ENCODE results near the gene ARHGAP24.

The ARHGAP24 gene

DNA sequence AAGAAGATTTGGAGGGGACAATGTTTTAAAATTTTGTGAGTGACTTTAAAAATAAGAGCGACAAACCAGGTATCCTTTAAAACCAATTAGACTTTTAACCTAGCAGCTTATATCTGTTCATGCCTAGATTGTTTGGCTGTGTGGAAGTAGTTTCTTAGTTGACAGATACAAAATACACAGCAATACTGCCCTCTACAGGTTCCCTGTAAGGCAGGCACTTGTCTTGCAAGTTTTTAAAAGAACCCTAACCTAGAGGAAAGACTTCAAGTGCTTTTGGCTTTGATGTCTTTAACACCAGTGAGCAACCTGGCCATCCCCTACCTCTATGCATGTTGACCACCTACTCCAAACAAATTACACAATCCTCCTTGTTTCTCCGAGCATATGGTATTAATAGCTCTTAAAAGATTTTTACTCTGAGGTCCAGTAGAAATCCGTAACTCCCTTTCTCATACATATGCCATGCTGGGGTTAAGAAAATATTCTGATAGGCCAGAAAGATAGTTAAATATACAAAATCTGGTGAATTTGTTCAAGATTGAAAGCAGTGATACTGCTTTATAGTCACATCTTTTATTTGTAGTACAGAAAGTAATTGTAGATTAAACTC lies 273.0 kb downstream of the ARHGAP24 start:
- no peak for DNase-seq

DNA sequence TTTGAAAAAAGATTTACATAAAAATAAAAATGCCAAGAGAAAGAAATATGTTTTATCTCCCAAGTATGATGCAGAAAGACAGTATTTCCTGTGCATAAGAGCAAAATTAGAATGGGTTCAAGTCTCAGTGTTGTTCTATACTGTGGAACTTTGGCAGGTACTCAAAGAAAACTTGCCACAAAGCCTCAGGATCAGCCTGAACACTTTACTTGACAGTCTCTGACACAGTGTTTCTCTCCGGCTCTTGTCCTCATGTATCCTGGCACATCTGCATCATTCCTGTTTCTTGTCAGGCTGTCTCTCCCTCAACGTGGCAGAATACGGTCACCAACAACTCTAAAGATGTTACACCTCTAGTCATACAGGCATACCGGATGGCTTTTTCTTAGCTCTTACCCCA lies 273.7 kb downstream of the ARHGAP24 start:
- DNase-seq: no peak

DNA sequence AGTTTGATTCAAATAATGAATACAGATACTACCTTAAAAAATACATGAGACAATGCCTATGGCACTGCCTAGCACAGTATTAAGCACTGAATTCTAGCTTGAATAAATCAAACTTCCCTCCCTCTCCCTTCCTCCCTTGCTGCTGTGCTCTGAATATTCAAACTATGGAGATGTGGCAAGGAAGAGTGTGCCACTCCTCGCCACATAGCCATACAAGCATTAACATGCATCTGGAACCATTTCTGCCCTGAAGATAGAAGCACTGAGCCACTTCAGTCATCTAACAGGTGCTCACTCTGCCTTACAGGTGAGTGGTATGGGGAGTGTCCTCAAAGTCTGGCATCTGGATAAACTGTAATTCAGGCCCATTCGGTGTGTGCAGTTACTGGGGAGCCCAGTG lies 276.9 kb downstream of the ARHGAP24 start:
- DNase-seq: no peak

DNA sequence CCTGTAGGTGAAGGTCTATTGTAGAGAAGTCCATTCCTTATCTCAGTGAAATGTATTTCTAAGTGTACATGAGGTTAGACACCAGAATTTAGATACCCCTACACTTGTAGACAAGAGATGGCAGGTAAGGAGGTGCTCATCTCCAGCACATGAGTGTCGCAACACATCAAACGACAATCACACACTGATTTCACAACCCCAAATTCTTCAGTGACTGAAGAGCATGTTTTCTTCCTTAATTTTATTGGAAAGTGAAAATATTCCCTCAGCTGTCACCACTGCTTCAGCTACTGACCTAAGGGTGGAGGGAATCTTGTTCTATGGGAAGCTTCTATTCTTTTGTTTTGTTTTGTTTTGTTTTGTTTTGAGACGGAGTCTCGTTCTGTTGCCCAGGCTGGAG lies 280.3 kb downstream of the ARHGAP24 start:
- no peak for DNase-seq

DNA sequence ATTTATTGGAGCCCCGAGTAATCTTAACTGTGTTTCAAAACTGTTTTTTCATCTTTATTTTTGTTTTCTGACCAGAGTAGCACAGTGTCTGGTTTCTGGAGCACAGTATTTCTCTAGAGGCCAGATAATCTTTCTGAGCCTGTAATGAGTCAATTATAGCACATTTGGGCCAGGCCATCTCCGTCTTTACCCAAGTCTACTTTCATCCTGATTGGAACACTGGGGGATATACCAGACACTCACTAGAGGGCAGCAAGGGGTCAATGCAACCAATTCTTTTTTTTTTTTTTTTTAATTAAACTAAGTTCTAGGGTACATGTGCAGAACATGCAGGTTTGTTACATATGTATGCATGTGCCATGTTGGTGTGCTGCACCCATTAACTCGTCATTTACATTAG lies 282.0 kb downstream of the ARHGAP24 start:
- no peak for DNase-seq

DNA sequence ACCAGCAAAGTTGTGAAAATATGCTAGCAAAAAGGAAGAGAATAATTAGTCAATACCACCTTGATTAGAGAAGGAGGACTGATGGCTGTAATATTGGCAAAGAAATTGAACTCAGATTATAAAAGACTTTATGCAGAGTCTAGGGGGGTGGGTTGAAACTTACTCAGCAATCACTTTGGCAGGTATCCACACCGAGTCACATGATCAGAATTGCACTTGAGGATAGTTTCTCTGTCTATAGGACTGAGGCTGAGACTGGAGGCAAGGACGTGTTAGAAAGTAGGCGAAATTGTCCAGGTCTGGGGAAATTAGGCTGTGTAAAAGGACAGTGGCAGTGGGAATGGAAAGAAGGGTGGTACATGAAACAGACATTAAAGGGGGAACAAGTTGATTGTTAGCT lies 284.4 kb downstream of the ARHGAP24 start:
- DNase-seq: no peak

DNA sequence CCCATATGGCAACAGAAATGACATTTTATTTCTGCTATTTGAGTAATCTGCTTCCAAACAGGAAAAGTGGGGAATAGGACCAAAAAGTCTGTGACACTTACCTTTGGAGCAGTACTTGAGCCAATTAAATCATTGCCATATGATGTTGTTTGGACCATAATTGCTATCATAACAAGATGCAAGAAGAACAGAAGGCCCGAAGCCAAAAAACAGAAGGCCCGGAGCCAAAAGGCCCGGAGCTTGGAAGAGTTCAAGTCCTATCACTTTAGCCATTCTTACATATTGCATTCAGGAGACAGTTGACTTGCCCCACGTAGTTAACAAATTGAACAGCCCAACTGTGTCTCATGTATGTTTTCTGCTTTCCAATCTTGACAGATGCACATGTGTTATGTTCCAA lies 285.6 kb downstream of the ARHGAP24 start:
- DNase-seq: no peak

DNA sequence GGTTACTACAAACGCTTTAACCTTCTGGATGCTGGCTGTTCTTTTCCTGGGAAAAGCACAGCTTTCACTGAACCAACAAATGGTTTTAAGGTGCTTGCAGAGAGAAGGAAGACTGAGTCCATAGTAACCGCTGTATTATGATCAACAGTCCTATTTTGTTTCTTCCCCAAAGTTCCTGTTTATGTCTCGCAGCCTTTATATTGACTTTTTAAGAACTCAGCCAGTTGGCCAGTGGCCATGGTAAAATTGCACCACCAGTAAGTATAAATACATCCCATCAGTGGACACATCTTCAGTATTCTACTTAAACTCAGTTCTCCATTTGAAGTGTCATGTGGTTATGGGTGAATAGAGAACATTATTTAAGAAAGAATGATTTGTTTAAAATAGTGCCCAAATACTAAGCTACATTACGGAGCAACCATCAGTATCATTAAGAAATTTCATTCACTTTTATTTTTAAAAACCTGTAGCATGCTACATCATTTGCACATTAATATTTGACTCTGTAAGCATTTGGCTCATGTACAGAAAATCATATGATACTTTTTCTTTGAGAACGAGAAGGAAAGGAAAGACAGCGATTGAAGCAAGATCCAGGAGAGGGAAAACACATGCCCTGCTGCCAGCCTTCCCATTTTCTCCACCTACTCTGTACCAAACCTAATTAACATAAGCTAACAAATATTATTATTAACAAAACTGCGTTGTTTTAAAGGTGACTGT lies 287.0 kb downstream of the ARHGAP24 start:
- DNase-seq: no peak

DNA sequence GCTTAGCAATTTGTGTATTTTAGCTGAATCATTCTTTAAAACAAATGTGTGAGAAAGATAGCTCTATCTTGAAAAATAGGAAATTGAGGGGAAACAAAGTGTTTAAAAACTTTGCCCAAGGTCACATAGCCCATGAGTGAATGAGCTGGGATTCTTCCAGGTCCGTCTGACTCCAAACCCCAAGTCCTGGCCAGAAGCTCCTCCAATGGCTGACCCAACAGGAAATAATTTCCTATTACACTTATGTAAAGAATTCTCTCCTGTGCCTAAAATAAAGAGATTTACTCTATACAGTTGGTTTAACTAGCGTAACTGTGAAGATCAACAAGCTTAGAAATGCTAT lies 287.6 kb downstream of the ARHGAP24 start:
- no peak for DNase-seq

DNA sequence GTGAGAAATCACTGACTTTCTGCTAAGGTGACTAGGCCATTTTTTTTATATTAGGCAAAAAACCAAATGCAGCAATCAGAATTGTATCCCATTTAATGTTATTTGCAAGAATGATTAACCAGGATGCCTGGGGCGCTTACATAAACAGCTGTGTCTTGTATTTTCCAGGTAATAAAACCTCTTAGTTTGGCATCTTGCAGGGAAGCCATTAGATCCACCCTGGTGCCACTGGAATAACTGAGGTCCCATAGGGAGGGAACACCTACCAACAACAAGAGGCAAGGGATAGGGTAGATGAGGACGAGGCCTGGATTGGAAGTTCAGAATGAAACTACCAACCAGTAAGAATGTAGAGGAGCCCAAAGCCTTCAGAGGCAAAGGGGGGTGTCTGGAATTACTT lies 288.3 kb downstream of the ARHGAP24 start:
- DNase-seq: no peak

DNA sequence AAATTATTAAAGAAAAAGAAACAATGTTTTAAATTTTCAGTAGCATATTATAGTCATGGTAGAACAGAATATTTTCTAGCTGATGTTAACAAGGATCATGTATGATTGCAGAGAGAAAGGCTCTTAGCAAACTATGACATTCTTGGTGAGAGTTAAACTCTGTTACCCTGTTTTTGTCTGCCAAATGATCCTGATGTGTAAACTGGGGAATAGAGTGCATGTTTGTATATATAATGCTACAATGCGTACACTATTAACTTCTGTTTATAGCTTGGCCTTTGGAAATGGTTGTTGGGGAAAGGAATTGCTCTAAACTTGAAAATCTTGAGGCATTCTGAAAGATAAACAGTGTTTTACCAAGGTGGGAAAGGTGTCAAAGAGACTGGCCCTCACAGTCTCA lies 292.7 kb downstream of the ARHGAP24 start:
- DNase-seq: no peak

DNA sequence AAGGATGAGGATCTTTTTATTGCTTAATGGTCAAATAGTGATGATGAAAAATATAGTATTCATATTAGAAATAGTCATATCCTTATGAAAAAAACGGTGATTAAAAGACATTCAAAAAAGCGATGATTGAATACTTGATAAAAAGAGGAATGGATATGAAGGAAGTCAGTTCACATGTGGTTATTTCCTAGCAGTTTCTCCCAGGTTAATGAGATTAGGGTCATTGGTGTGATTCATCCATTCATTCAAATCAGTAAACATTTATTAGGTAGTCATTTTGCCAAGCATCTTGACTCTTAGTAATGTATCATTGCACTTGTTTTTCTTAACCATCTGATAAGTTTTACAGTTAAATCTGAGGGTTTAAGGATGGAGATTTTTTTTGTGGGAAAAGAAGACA lies 294.1 kb downstream of the ARHGAP24 start:
- no peak for DNase-seq

DNA sequence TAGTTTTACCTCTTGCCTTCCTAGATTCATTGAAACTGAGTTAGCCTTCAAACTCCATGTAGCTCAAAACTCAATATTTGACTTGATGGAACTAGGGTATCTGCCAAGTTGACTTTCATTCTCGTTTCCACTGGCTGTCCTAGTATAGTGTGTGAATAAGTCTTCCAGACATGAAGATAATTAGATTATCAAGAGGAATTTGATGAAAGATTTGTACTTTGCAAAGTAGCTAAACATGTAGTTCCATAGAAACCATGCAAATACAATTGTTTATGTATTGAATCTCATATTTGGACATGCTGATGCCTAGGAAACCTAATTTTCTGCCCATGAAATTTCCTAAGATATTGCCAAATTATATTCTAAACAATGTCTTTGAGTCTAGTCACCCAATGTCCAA lies 297.5 kb downstream of the ARHGAP24 start:
- no peak for DNase-seq

DNA sequence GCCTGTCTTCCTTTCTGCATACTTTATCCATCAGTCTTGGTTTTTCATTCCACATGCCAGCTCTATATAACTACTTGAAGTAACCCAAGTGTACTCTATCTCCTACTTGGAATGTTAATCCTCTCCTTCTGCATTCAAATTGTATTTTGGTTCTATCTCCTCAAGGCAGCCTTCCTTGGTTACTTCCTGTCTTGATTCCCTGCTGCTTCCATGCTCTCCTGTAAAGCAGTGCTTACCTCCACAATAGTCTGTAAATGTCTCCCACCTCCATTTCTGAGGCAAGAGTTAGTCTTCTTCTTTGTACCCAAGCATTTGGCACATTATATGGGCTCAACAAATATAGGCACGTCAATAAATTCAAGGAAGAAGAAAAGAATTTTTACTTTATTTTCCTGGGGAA lies 298.4 kb downstream of the ARHGAP24 start:
- DNase-seq: no peak

DNA sequence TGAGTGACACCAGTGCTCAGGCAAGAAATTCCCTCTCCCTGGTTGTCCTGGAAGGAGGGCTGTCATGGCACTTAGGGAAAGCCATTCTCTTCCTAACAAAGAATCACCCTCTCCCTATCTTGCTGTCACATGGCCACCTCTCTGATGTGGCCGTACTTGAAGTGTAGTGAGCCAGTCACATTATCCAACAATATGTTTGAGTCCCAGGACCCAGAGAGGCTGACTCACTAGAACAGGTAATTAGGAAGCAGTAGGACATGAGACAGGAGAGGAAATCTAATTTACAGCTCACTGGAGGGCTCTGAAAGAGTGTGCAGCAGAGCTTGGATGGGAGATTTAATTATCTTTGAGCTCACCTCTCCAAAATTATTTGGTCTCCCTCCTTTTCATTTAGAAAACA lies 299.1 kb downstream of the ARHGAP24 start:
- no peak for DNase-seq

DNA sequence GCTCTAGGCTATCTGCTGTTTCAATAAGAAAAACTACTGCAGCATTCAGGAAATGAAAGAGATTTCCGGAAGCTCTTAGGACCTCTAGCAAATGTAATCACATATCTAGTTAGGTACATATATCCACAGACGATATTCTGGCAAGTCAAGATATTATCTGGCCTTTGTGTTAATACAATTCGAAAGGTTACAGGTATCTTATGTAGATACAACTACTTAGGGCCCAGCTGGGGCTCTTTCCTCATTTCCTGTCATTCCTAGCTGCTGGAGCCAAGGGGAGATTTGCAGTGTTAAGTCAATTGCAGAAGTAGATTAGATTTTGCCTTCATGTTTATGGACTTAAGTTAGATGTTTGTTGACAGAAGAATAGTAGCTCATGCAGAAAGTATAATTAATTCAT lies 299.5 kb downstream of the ARHGAP24 start:
- DNase-seq: no peak

DNA sequence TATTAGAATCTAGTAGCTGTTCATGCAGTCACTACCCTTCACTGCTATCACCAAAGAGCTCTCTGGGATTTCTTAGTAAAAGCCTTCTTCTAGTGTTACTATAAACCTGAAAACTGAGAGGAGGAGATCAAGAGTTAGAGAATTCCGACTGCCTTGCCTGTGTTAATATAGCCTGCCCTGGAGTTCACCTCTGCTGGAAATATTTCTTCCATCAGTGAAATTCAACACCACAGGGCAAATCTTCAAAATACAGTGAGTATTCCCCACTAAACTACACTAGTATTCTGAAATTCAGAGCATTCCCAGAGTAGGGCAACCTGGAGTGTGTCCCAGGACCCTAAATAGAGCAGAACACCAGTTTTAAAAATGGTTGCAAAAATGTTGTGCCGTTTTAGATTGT lies 301.1 kb downstream of the ARHGAP24 start:
- no peak for DNase-seq

DNA sequence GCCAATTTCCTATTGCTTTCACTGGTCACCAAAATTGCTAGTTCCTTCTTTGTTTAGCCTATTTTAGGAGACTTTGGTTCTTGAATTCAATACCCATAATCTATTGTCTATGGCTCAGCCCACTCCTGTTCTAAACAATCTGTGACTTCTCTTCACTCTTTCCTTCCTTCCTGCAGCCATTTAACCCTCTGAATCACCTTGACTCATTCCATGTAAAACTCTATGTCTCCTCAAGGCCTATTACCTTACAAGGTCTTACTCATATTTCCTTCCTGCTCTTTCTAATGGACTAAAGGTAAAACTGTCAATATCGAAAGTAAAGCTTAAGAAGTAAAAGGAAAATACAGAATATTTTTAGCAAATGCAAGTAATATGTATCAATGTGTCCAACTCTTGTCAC lies 301.6 kb downstream of the ARHGAP24 start:
- no peak for DNase-seq

DNA sequence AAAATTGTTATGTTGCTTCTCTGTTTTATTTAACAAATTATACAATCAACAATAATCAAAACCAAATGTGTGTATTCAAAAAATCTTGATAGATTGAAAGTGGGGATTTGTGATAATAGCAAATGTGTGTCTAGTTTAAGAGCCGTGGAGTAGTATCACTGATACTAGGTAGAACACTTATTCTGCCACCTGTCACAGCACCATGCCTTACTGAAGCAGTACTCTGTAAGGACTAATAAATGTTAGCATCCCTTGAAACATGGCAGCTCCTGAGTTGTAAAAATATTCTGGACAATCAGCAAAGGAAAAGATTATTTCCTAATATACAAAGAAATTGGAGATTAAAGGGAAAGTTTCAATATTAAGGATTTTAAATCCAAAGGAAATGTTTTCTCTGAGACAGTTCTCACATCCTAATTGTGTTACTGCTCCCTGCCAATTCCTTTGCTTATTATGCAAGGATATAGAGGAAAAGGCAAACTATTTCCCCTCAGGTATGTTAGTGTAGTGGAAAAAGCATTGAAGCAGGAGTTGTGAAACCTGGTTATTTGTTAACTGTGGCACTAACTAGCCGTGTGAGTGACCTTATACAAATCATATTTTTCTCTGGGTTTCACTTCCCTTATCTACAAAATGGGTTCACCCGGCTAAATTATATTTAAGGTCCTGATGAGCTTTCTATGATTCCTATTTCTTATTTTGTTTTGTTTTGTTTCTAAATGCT lies 303.1 kb downstream of the ARHGAP24 start:
- no peak for DNase-seq

DNA sequence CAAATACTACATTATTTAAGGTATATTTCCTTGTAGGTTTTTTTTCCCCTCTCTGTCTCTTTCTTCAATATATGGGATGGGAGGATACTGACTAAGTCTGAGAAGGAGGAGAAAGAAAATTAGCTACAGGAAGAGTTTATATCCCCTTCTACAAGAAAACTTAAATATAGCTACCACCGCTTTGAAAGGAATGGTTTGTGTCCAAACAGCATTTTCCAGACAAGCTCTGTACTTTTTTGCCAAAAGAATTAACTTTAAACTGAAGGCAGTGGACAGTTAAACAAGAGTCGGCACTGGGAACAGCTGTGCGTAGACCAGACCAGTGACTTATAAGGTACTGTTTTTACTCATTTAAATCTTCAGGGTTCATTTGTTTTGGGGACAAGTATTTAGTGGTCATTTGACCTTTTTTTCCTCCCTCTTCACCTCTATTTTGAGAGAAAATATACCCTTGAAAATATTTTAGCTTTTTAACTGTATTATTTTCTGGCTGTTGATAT lies 303.7 kb downstream of the ARHGAP24 start:
- DNase-seq: no peak

DNA sequence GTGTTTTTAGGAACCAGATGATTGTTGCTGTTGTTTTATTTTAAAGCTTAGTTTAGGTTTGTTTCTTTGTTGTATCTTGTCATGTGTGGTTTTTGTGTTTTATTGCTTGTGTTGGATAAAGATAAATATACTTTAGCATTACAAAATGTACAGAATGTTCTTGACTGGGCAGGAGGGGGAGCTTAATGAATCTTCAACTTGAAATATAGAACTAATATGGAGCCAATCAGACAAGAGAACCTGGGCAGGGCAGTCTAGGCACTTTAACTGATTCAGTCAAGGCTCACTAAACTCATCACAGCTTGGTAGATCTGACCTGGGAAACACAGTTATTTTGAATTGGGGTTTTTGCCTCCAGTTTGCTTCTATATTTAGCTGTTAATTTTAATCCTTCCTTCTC lies 304.2 kb downstream of the ARHGAP24 start:
- no peak for DNase-seq

DNA sequence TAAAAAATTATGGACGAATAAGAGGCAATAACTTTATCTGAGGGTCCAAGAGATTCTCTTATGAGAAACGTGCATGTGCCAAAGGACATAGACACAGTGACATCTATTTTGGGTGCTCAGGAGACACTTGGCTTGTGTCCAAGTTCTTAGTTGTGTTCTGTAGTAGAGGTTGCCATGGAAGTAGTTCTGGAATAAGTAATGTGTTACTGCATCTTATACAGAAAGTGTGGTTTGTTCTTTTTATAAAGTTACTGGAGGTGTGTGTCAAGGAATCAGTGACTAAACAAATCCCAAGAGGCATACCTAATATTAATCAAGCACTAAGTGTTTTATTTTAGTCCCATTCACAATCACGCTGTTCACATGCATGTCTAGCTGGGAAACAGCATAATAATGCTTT lies 305.7 kb downstream of the ARHGAP24 start:
- DNase-seq: no peak

DNA sequence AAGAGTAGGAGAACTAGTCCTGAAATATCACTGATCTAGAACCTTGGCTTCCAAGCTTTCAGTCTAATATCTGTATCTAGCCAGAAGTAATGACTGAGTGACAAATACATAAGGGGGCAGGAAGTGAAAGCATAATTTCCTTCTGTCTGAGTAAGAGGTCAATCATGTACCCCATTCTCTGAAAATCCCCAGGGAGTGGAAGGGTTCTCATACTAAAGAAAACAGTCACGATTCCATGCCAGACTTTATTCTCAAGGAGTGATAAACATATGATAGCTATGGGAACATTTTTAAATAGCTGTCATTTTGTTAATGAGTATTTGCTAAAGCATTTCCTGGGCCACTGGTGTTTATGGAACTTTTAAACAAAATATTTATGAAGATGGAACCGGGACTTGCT lies 308.5 kb downstream of the ARHGAP24 start:
- no peak for DNase-seq

DNA sequence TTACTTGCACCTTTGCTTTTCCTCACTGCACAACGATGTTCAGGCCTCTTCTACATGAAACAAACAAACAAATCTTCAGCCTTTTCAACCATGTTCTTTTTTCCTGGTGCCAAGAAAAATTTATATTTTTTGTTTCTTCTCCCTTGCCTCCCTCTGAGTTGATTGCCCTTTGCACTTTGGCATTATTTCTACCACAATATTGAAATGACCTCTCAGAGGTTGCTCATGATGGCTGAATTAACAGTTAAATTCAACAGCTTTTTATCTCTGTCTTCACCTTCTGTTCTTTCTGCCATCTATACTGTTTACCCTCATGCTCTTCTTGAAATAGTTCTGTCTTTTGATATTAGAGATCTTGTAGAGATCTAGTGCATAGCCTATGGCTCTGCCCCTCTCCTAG lies 308.9 kb downstream of the ARHGAP24 start:
- no peak for DNase-seq

Data from activated CD4-positive, alpha-beta T cell treated with anti-CD3 and anti-CD28 coated beads for 1 hour (primary cell).